Keratinocyte (primary cell): ENCODE data around the gene HIP1. TPM values are rescaled to one million over a fixed set of nuclear protein-coding genes. Genes with fewer than 3 reads are reported as not detected.

ENCODE experiments used
- polyA plus RNA-seq, 5 experiments: library from polyadenylated mRNA; depleted of rRNA in 3 of 5; stranded (reverse) in 3 of 5; stranded (forward) in 1 of 5; unstranded in 1 of 5; fragments of >200 nt; gene quantifications; 1 replicate in 1 of 5; 2 replicates in 3 of 5; 3 replicates in 1 of 5; pipeline versions ENCODE4 v1.2.1 to v1.2.3, GENCODE V29; 2011 to 2012; ENCODE audit warnings: missing spikeins in 2 of 5, low read depth in 1 of 5, low replicate concordance in 1 of 5
- small RNA-seq, 3 experiments: library from RNA; depleted of rRNA; stranded (forward); fragments of <200 nt; gene quantifications; one replicate each; pipeline ENCODE3, GENCODE V24; 2012; ENCODE audit warnings: low read depth in 3 of 3, low replicate concordance in 1 of 3; ENCODE audit not compliant: insufficient read length in 3 of 3

The HIP1 gene
- polyA plus RNA-seq, 1 donor (not counting 4 experiments of a cell fraction or from before 2014, with no cell fraction given) = 5.0 TPM

Small RNA genes within 50 kb of the gene (small RNA-seq; reads per million reads assigned to genes)
- gene AC211429.1 (0 reads per million in 3 experiments), gene RF00019 (0 reads per million in 3 experiments)

Other genes with a start within 250 kb of the HIP1 start
- gene SPDYE5, start 246.6 kb downstream of the HIP1 start, polyA plus RNA-seq = 0.04 TPM in 1 of 3 replicates, not detected in the others
- gene CCL26, start 33.3 kb upstream of the HIP1 start, polyA plus RNA-seq = 0.20 TPM in 1 of 3 replicates, not detected in the others
- gene CCL24, start 74.9 kb upstream of the HIP1 start, polyA plus RNA-seq = not detected in 3 replicates
- gene RHBDD2, start 140.1 kb upstream of the HIP1 start, polyA plus RNA-seq = 24.1 to 35.4 TPM (median 26.3 TPM) in 3 replicates
- 25.9 to 35.0 TPM (median 28.6 TPM) in 3 replicates for gene POR, start 176.2 kb upstream of the HIP1 start, polyA plus RNA-seq